IgD-negative memory B cell (primary cell): Measurements from ENCODE around the gene THSD7A. TPM values are rescaled to one million over a fixed set of nuclear protein-coding genes. Genes with fewer than 3 reads are reported as not detected.

Experiments used
- H3K27ac Mint-ChIP-seq, 3 donors: one replicate each; pipeline ENCODE4 v1.8.0; 2020 to 2022; ENCODE audit warnings: mild to moderate bottlenecking in 3 of 3, mixed read lengths in 3 of 3, moderate library complexity in 1 of 3
- H3K27me3 Mint-ChIP-seq: one replicate; pipeline ENCODE4 v1.8.0; 2021; ENCODE audit warnings: mixed read lengths
- H3K36me3 Mint-ChIP-seq: one replicate; pipeline ENCODE4 v1.8.0; 2020; ENCODE audit warnings: mild to moderate bottlenecking, mixed read lengths
- H3K4me1 Mint-ChIP-seq, 3 donors: one replicate each; pipeline ENCODE4 v1.8.0; 2020 to 2022; ENCODE audit warnings: mixed read lengths in 3 of 3, mild to moderate bottlenecking in 1 of 3
- H3K4me3 Mint-ChIP-seq, 4 donors: one replicate each; pipeline ENCODE4 v1.8.0; 2020 to 2022; ENCODE audit warnings: mild to moderate bottlenecking in 4 of 4, mixed read lengths in 4 of 4, moderate library complexity in 3 of 4
- H3K9me3 Mint-ChIP-seq, 3 donors: one replicate each; pipeline ENCODE4 v1.8.0; 2020 to 2021; ENCODE audit warnings: mixed read lengths in 3 of 3, mild to moderate bottlenecking in 1 of 3
- polyA plus RNA-seq: library from polyadenylated mRNA; unstranded; fragments of 300-500 nt; fragmentation: Illumina TruSeq; gene quantifications from one replicate; pipeline ENCODE4 v1.2.3, GENCODE V29; 2021

Gene THSD7A
- polyA plus RNA-seq, 1 donor from 2014 or later, result not detected

GRCh38 chr7:11428877-11429581 is 403.0 kb downstream of the THSD7A start:
- Mint-ChIP-seq H3K4me1 (no peaks in the 10 kb centered on the region), H3K27me3 (no peaks in the 10 kb centered on the region), H3K4me3 (no peak overlapping the region), H3K36me3 (no peaks in the 10 kb centered on the region), H3K9me3 (no peaks in the 10 kb centered on the region), H3K27ac (no peak overlapping the region)

GRCh38 chr7:11427686-11428273 is 404.2 kb downstream of the THSD7A start:
- no peaks in the 10 kb centered on the region for H3K27me3 Mint-ChIP-seq
- no peaks in the 10 kb centered on the region for H3K9me3 Mint-ChIP-seq
- no peak overlapping the region for H3K27ac Mint-ChIP-seq
- H3K4me1 Mint-ChIP-seq, result no peaks in the 10 kb centered on the region
- H3K4me3 Mint-ChIP-seq, result no peak overlapping the region
- no peaks in the 10 kb centered on the region for H3K36me3 Mint-ChIP-seq

GRCh38 chr7:11424006-11424405 is 408.0 kb downstream of the THSD7A start:
- Mint-ChIP-seq H3K36me3 (no peaks in the 10 kb centered on the region), H3K4me3 (no peak overlapping the region), H3K4me1 (no peaks in the 10 kb centered on the region), H3K27me3 (no peaks in the 10 kb centered on the region), H3K27ac (no peak overlapping the region), H3K9me3 (peaks cover 0 to 10% (median 4%) of the 10 kb centered on the region in 3 donors)

GRCh38 chr7:11420049-11420448 is 411.9 kb downstream of the THSD7A start:
- Mint-ChIP-seq H3K9me3 (peaks cover 0 to 10% (median 4%) of the 10 kb centered on the region in 3 donors), H3K36me3 (no peaks in the 10 kb centered on the region), H3K27me3 (no peaks in the 10 kb centered on the region), H3K4me1 (no peaks in the 10 kb centered on the region), H3K4me3 (no peak overlapping the region), H3K27ac (no peak overlapping the region)

- Mint-ChIP-seq H3K9me3 (peaks cover 0 to 20% (median 8%) of the 10 kb centered on the region in 3 donors), H3K4me3 (no peak overlapping the region)
Observed at GRCh38 chr7:11416641-11417458, 415.1 kb downstream of the THSD7A start.

GRCh38 chr7:11415101-11415500 is 416.9 kb downstream of the THSD7A start:
- no peaks in the 10 kb centered on the region for H3K36me3 Mint-ChIP-seq
- H3K27ac Mint-ChIP-seq, result no peak overlapping the region
- H3K4me1 Mint-ChIP-seq, result no peaks in the 10 kb centered on the region
- peaks cover 3% of the 10 kb centered on the region for H3K27me3 Mint-ChIP-seq
- no peak overlapping the region for H3K4me3 Mint-ChIP-seq
- peaks cover 0 to 16% (median 8%) of the 10 kb centered on the region in 3 donors for H3K9me3 Mint-ChIP-seq

More at GRCh38 chr7:11416641-11417458, 415.1 kb downstream of the THSD7A start:
- Mint-ChIP-seq H3K36me3 (no peaks in the 10 kb centered on the region), H3K27me3 (no peaks in the 10 kb centered on the region), H3K4me1 (no peaks in the 10 kb centered on the region), H3K27ac (no peak overlapping the region)

- Mint-ChIP-seq H3K4me3 (no peak overlapping the region), H3K36me3 (no peaks in the 10 kb centered on the region), H3K4me1 (no peaks in the 10 kb centered on the region), H3K27ac (no peak overlapping the region), H3K9me3 (peaks cover 0 to 10% (median 4%) of the 10 kb centered on the region in 3 donors), H3K27me3 (peaks cover 3% of the 10 kb centered on the region)
Observed at GRCh38 chr7:11413901-11414300, 418.1 kb downstream of the THSD7A start.

GRCh38 chr7:11412036-11412435 is 420.0 kb downstream of the THSD7A start:
- H3K4me1 Mint-ChIP-seq, result no peaks in the 10 kb centered on the region
- H3K27ac Mint-ChIP-seq, result no peak overlapping the region
- H3K4me3 Mint-ChIP-seq, result no peak overlapping the region
- H3K27me3 Mint-ChIP-seq, result peaks cover 3% of the 10 kb centered on the region
- peaks cover 0 to 10% (median 4%) of the 10 kb centered on the region in 3 donors for H3K9me3 Mint-ChIP-seq
- no peaks in the 10 kb centered on the region for H3K36me3 Mint-ChIP-seq

GRCh38 chr7:11410656-11411644 is 421.0 kb downstream of the THSD7A start:
- Mint-ChIP-seq H3K36me3 (no peaks in the 10 kb centered on the region), H3K27ac (no peak overlapping the region), H3K27me3 (peaks cover 3% of the 10 kb centered on the region), H3K4me3 (no peak overlapping the region), H3K9me3 (peaks cover 0 to 10% (median 4%) of the 10 kb centered on the region in 3 donors), H3K4me1 (no peaks in the 10 kb centered on the region)

GRCh38 chr7:11404355-11404754 is 427.6 kb downstream of the THSD7A start:
- Mint-ChIP-seq H3K27ac (peak overlapping the region in 1 of 3 donors; percentile 36), H3K9me3 (peaks cover 0 to 1% (median 0%) of the 10 kb centered on the region in 3 donors), H3K27me3 (no peaks in the 10 kb centered on the region), H3K36me3 (no peaks in the 10 kb centered on the region), H3K4me1 (no peaks in the 10 kb centered on the region), H3K4me3 (no peak overlapping the region)

- H3K9me3 Mint-ChIP-seq, result peaks cover 0 to 1% (median 0%) of the 10 kb centered on the region in 3 donors
Observed at GRCh38 chr7:11403781-11404180, 428.2 kb downstream of the THSD7A start.

GRCh38 chr7:11394438-11394837 is 437.6 kb downstream of the THSD7A start:
- H3K4me3 Mint-ChIP-seq, result no peak overlapping the region
- H3K4me1 Mint-ChIP-seq, result no peaks in the 10 kb centered on the region
- no peak overlapping the region for H3K27ac Mint-ChIP-seq
- H3K9me3 Mint-ChIP-seq, result peaks cover 0 to 4% (median 3%) of the 10 kb centered on the region in 3 donors
- peaks cover 1% of the 10 kb centered on the region for H3K27me3 Mint-ChIP-seq
- H3K36me3 Mint-ChIP-seq, result peaks cover 1% of the 10 kb centered on the region

More at GRCh38 chr7:11403781-11404180, 428.2 kb downstream of the THSD7A start:
- Mint-ChIP-seq H3K36me3 (no peaks in the 10 kb centered on the region), H3K27me3 (no peaks in the 10 kb centered on the region), H3K4me1 (no peaks in the 10 kb centered on the region), H3K27ac (no peak overlapping the region), H3K4me3 (no peak overlapping the region)

GRCh38 chr7:11379641-11380040 is 452.4 kb downstream of the THSD7A start:
- no peak overlapping the region for H3K4me3 Mint-ChIP-seq
- H3K4me1 Mint-ChIP-seq, result no peaks in the 10 kb centered on the region
- no peak overlapping the region for H3K27ac Mint-ChIP-seq
- H3K27me3 Mint-ChIP-seq, result no peaks in the 10 kb centered on the region
- no peaks in the 10 kb centered on the region for H3K36me3 Mint-ChIP-seq
- no peaks in the 10 kb centered on the region for H3K9me3 Mint-ChIP-seq

- Mint-ChIP-seq H3K4me3 (no peak overlapping the region), H3K9me3 (no peaks in the 10 kb centered on the region)
Observed at GRCh38 chr7:11376529-11376928, 455.5 kb downstream of the THSD7A start.

More at GRCh38 chr7:11376529-11376928, 455.5 kb downstream of the THSD7A start:
- Mint-ChIP-seq H3K36me3 (no peaks in the 10 kb centered on the region), H3K27me3 (no peaks in the 10 kb centered on the region), H3K27ac (no peak overlapping the region), H3K4me1 (no peaks in the 10 kb centered on the region)
